ENCODE results near the gene PCYOX1L.

The PCYOX1L gene

GRCh38 chr5:149409268-149409948 lies 51.6 kb downstream of the PCYOX1L start:
- no peak for DNase-seq (ENCODE audit: extremely low read depth, low read depth)
- TF ChIP-seq CTCF (IDR thresholded peaks at IDR 0.05; ENCODE audit: low read depth, low read length): no peak

GRCh38 chr5:149410071-149410470 lies 52.2 kb downstream of the PCYOX1L start:
- no peak for TF ChIP-seq CTCF (IDR thresholded peaks at IDR 0.05; ENCODE audit: low read depth, low read length)
- no peak for DNase-seq (ENCODE audit: extremely low read depth, low read depth)

DNA sequence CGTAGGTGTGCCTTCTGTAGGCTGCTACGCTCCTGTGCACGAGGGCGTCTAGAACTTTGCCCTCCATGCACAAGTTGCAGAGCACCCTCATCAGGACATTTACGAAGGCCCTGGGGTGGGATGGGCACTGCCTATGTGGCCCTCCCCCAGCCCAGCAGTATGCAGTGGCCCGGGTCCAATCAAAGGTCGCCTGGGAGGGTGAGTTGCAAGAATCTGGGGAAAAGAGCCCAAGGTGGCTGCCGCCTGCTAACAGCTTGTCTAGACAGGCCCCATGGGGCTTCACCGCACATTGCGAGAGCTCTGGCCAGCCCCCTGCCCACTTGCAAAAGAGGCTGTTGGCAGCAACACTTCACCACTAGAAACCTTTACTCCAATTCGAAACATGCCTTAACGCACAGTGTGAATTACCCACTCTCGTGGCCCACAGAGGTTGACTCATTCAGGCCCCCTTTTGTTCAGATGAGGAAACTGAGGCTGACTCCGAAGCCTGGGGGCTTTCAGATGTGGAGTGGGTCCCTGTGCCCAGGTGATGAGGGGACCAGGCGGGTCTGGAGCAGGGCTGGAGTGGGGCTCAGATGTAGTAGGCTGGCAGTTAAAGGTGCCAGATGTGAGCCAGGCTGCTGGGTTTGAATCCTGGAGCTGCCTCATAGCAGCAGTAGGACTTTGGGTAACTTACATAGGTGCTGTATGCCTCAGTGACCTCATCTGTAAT lies 53.0 kb downstream of the PCYOX1L start:
- DNase-seq (ENCODE audit: extremely low read depth, low read depth): no peak
- TF ChIP-seq CTCF (IDR thresholded peaks at IDR 0.05; ENCODE audit: low read depth, low read length): no peak

DNA sequence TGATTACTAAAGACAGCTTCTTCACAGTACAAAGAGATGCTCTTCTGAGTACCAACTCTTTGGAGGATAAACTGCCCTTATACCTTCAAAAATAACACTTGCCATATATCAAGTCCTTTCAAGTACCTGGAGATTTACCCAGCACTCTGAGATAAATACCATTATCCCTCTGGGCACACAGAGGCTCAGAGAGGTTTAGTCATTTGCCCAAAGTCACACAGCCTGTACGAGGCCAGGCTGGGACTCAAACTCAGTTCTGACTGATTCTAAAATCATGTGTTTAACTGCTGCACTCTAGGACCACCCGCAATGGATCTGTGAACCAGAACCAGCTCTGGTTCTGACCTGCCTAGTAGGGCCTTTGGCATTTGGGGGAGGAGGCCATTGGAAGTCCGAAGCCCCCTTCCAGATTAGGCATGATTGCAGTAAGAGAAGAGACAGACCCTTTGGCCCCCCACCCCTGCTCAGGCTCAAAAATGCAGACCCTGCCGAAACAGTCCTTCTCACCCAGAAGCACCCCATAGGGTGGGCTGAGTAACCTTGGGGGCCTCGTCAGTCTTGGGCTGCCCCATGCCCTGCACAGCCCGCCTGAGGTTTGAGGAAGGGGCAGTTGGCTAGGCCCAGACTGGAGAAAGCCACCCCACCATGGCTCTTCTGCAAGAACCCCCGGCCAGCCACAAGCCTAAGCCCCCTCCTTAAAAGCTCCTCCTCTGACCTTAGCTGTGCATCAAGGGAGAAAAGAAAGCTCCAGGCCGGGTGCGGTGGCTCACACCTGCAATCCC lies 54.1 kb downstream of the PCYOX1L start:
- TF ChIP-seq CTCF (IDR thresholded peaks at IDR 0.05; ENCODE audit: low read depth, low read length): no peak
- no peak for DNase-seq (ENCODE audit: extremely low read depth, low read depth)

GRCh38 chr5:149412783-149413476 lies 55.1 kb downstream of the PCYOX1L start:
- TF ChIP-seq CTCF (IDR thresholded peaks at IDR 0.05; ENCODE audit: low read depth, low read length): no peak
- no peak for DNase-seq (ENCODE audit: extremely low read depth, low read depth)

DNA sequence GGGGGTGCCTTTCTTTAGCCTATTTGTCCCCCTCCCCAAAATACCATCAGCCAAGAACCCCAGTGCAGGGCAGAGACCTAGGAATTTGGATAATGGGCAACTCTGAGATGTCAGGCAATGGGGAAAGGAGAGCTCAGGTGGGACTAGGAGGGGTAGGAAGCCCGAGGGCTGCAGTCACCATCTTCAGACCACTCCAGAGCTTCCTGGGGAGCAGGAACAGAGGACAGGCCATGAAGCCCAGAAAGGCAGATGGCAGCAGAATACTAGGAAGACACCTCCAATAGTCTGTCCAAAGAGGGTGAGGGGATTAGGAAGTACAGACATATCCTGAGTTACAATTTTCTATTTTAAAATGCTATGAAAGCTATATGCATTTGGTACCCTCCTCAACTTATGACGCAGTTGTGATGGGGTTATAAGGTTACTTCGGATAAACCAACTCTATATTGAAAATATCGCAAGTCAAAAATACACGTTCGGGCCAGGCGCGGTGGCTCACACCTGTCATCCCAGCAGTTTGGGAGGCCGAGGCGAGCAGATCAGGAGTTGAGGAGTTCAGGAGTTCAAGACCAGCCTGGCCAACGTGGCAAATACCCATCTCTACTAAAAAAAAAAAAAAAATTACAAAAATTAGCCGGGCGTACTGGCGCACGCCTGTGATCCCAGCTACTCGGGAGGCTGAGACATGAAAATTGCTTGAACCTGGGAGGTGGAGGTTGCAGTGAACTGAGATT lies 55.8 kb downstream of the PCYOX1L start:
- no peak for TF ChIP-seq CTCF (IDR thresholded peaks at IDR 0.05; ENCODE audit: low read depth, low read length)
- DNase-seq (ENCODE audit: extremely low read depth, low read depth): no peak

Measured in AG09319 (cell line).